ENCODE results near the gene MAGI1.
"Not testable (repeated sequence)": the region's sequence is repeated elsewhere in the genome, so short reads cannot be mapped to it uniquely, and the experiment has no call there.

MAGI1 gene

GRCh38 chr3:65560901-65561300 lies 477.8 kb downstream of the MAGI1 start:
- DNase-seq (ENCODE audit: low spot score) = no peak

GRCh38 chr3:65560133-65560532 lies 478.6 kb downstream of the MAGI1 start:
- no peak for DNase-seq (ENCODE audit: low spot score)

- no peak for DNase-seq (ENCODE audit: low spot score)
Measured at GRCh38 chr3:65559643-65560042, 479.1 kb downstream of the MAGI1 start.

- no peak for DNase-seq (ENCODE audit: low spot score)
Measured at GRCh38 chr3:65558826-65559225, 479.9 kb downstream of the MAGI1 start.

GRCh38 chr3:65557899-65558564 lies 480.7 kb downstream of the MAGI1 start:
- DNase-seq (ENCODE audit: low spot score) = no peak

- no peak for DNase-seq (ENCODE audit: low spot score)
Measured at GRCh38 chr3:65556934-65557577, 481.7 kb downstream of the MAGI1 start.

GRCh38 chr3:65552434-65552833 lies 486.3 kb downstream of the MAGI1 start:
- DNase-seq (ENCODE audit: low spot score) = no peak

GRCh38 chr3:65551945-65552344 lies 486.8 kb downstream of the MAGI1 start:
- DNase-seq (ENCODE audit: low spot score) = no peak

GRCh38 chr3:65550137-65550536 lies 488.6 kb downstream of the MAGI1 start:
- no peak for DNase-seq (ENCODE audit: low spot score)

- DNase-seq (ENCODE audit: low spot score) = no peak
Measured at GRCh38 chr3:65549626-65549959, 489.1 kb downstream of the MAGI1 start.

GRCh38 chr3:65548848-65549625 lies 489.7 kb downstream of the MAGI1 start:
- DNase-seq (ENCODE audit: low spot score) = no peak

GRCh38 chr3:65545429-65545828 lies 493.3 kb downstream of the MAGI1 start:
- no peak for DNase-seq (ENCODE audit: low spot score)

GRCh38 chr3:65543391-65543790 lies 495.3 kb downstream of the MAGI1 start:
- DNase-seq (ENCODE audit: low spot score) = not testable (repeated sequence)

- no peak for DNase-seq (ENCODE audit: low spot score)
Measured at GRCh38 chr3:65540666-65541065, 498.1 kb downstream of the MAGI1 start.

GRCh38 chr3:65539616-65540015 lies 499.1 kb downstream of the MAGI1 start:
- DNase-seq (ENCODE audit: low spot score) = no peak

- no peak for DNase-seq (ENCODE audit: low spot score)
Measured at GRCh38 chr3:65538101-65538500, 500.6 kb downstream of the MAGI1 start.

GRCh38 chr3:65537109-65537508 lies 501.6 kb downstream of the MAGI1 start:
- no peak for DNase-seq (ENCODE audit: low spot score)

GRCh38 chr3:65535260-65535659 lies 503.5 kb downstream of the MAGI1 start:
- no peak for DNase-seq (ENCODE audit: low spot score)

- DNase-seq (ENCODE audit: low spot score) = no peak
Measured at GRCh38 chr3:65534805-65535204, 503.9 kb downstream of the MAGI1 start.

GRCh38 chr3:65532749-65533148 lies 506.0 kb downstream of the MAGI1 start:
- no peak for DNase-seq (ENCODE audit: low spot score)

- DNase-seq (ENCODE audit: low spot score) = no peak
Measured at GRCh38 chr3:65532215-65532614, 506.5 kb downstream of the MAGI1 start.

GRCh38 chr3:65531499-65531898 lies 507.2 kb downstream of the MAGI1 start:
- no peak for DNase-seq (ENCODE audit: low spot score)

GRCh38 chr3:65526656-65527055 lies 512.1 kb downstream of the MAGI1 start:
- no peak for DNase-seq (ENCODE audit: low spot score)

All from CD4-positive, alpha-beta T cell treated with Interleukin-6 at 100 ng/mL for 8 hours (primary cell).